GM19397 (cell line): ENCODE data around the gene LANCL1.

Source experiments
- ATAC-seq: cut with Tn5 transposase; IDR thresholded peaks from one replicate; pipeline ENCODE4 v1.9.1; 2021; ENCODE audit warnings: mild to moderate bottlenecking, moderate library complexity; ENCODE audit not compliant: unreplicated experiment

The LANCL1 gene

GRCh38 chr2:210476194-210477128, at the start of gene LANCL1:
LANCL1 (minus strand) TSS chr2:210476759; CDS start chr2:210476396, 363 bp downstream.
- peak; percentile 100 for ATAC-seq

- ATAC-seq: no peak
These were observed 48.0 kb upstream of the LANCL1 start for GRCh38 chr2:210524533-210524932.

- no peak for ATAC-seq
These were observed 47.2 kb upstream of the LANCL1 start for GRCh38 chr2:210523650-210524289.

GRCh38 chr2:210522399-210522798, 45.8 kb upstream of the LANCL1 start:
- ATAC-seq: no peak

- ATAC-seq: no peak
These were observed 43.0 kb upstream of the LANCL1 start for GRCh38 chr2:210519594-210519993.

GRCh38 chr2:210517264-210517663, 40.7 kb upstream of the LANCL1 start:
- no peak for ATAC-seq

- no peak for ATAC-seq
These were observed 39.4 kb upstream of the LANCL1 start for GRCh38 chr2:210515911-210516310.

- no peak for ATAC-seq
These were observed 27.2 kb upstream of the LANCL1 start for GRCh38 chr2:210503725-210504191.

- peak; percentile 81 for ATAC-seq
These were observed 26.6 kb upstream of the LANCL1 start for GRCh38 chr2:210503001-210503623.

- ATAC-seq: peak; percentile 97
These were observed 20.0 kb upstream of the LANCL1 start for GRCh38 chr2:210496512-210496911.

GRCh38 chr2:210493528-210493927, 17.0 kb upstream of the LANCL1 start:
- no peak for ATAC-seq

- no peak for ATAC-seq
These were observed 5.1 kb upstream of the LANCL1 start for GRCh38 chr2:210481601-210482175.

- no peak for ATAC-seq
These were observed 4.2 kb upstream of the LANCL1 start for GRCh38 chr2:210480764-210481163.

GRCh38 chr2:210480079-210480478, 3.5 kb upstream of the LANCL1 start:
- no peak for ATAC-seq

GRCh38 chr2:210478661-210479060, 2.1 kb upstream of the LANCL1 start:
- no peak for ATAC-seq

GRCh38 chr2:210477496-210477895, 937 bp upstream of the LANCL1 start:
- no peak for ATAC-seq

GRCh38 chr2:210475706-210476105, 853 bp downstream of the LANCL1 start:
- ATAC-seq: no peak

GRCh38 chr2:210474776-210475175, 1.8 kb downstream of the LANCL1 start:
- no peak for ATAC-seq

- peak; percentile 55 for ATAC-seq
These were observed 15.2 kb downstream of the LANCL1 start for GRCh38 chr2:210461401-210461800.

GRCh38 chr2:210460322-210461227, 16.0 kb downstream of the LANCL1 start:
- peak; percentile 54 for ATAC-seq
